ENCODE measurements around the gene EPHB1. TPM values are rescaled to one million over a fixed set of nuclear protein-coding genes. Genes with fewer than 3 reads are reported as not detected.

Gene EPHB1
- total and polyA plus RNA-seq, 4 donors: 0.23 to 1.7 (median 0.52) TPM

DNA sequence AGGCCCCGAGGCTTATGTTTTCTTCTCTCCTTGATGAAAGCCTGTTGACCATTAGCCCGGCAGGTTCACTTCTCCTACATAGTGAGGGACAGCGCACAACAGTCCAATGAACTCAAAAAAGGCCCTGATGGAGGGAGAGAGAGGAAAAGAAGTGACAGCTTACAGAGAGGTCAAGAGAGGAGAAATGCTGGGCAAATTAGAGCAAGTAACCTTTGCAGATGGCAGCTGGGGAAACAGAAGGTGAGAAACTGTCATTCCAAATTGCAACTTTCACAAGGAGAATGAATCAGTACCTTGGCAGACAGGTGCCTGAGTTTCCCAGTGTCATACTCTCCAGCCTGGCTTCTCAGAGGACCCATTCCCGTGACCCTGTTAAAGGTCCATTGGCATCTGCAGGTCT is 252.0 kb downstream of the EPHB1 start (continued):
- no peak for TF ChIP-seq EGR1 (IDR thresholded peaks at IDR 0.05; ENCODE audit: low read depth in 2 of 2)
- no peak for TF ChIP-seq GABPA (IDR thresholded peaks at IDR 0.05 in 1 of 2, conservative IDR thresholded peaks at IDR 0.05 in 1 of 2)
- no peak for TF ChIP-seq TAF1 (conservative IDR thresholded peaks at IDR 0.05)
- no peak for TF ChIP-seq RXRA (IDR thresholded peaks at IDR 0.05)
- TF ChIP-seq FOXA1 (IDR thresholded peaks at IDR 0.05): no peak
- TF ChIP-seq HNF4A (conservative IDR thresholded peaks at IDR 0.05): no peak
- TF ChIP-seq HNF4G (IDR thresholded peaks at IDR 0.05): no peak
- no peak for TF ChIP-seq ATF3 (IDR thresholded peaks at IDR 0.05)
- no peak for TF ChIP-seq ZBTB33 (IDR thresholded peaks at IDR 0.05)

GRCh38 chr3:135050536-135050935 is 255.5 kb downstream of the EPHB1 start:
- no peaks in the 10 kb centered on the region for H3K36me3 ChIP-seq (ENCODE audit: control insufficient read depth in 4 of 4, insufficient read depth in 3 of 4, low read depth in 1 of 4, low read length in 3 of 4)
- no peak for DNase-seq (ENCODE audit: low spot score)
- no peaks in the 10 kb centered on the region for H3K4me1 ChIP-seq (ENCODE audit: control insufficient read depth in 4 of 4, insufficient read depth in 4 of 4, low read length in 3 of 4)
- TF ChIP-seq YY1 (IDR thresholded peaks at IDR 0.05) (no peak), CTCF (IDR thresholded peaks at IDR 0.05; ENCODE audit: low read depth, low read length, missing input control) (no peak), EGR1 (IDR thresholded peaks at IDR 0.05; ENCODE audit: low read depth in 2 of 2) (no peak), RXRA (IDR thresholded peaks at IDR 0.05) (no peak), HNF4G (IDR thresholded peaks at IDR 0.05) (no peak), ZBTB33 (IDR thresholded peaks at IDR 0.05) (no peak), HNF4A (conservative IDR thresholded peaks at IDR 0.05) (no peak), GABPA (IDR thresholded peaks at IDR 0.05 in 1 of 2, conservative IDR thresholded peaks at IDR 0.05 in 1 of 2) (no peak), MAX (IDR thresholded peaks at IDR 0.05) (no peak), JUND (IDR thresholded peaks at IDR 0.05) (no peak), NR2F2 (IDR thresholded peaks at IDR 0.05) (no peak)
- WGBS: 86% methylated on average over 3 of the region's 3 CpGs
- no peak overlapping the region for H3K4me3 ChIP-seq (ENCODE audit: low read depth in 1 of 3, low read length in 3 of 3)
- H3K9ac ChIP-seq (ENCODE audit: low read depth in 1 of 2, low read length in 2 of 2): no peak overlapping the region
- no peaks in the 10 kb centered on the region for H3K9me3 ChIP-seq (ENCODE audit: control insufficient read depth in 4 of 4, low read length in 3 of 4)
- no peaks in the 10 kb centered on the region for H3K27me3 ChIP-seq (ENCODE audit: control insufficient read depth in 4 of 4, insufficient read depth in 4 of 4, low read length in 3 of 4)
- H3K27ac ChIP-seq (ENCODE audit: low read depth in 1 of 2, low read length in 2 of 2): no peak overlapping the region
